ENCODE data around the gene POU6F2.

- TF ChIP-seq CTCF (conservative IDR thresholded peaks at IDR 0.05; ENCODE audit: low read depth, low read length) (no peak), EZH2 (IDR thresholded peaks at IDR 0.05; ENCODE audit: borderline replicate concordance, low read depth, low read length, poor library complexity, severe bottlenecking) (no peak)
Observed at GRCh38 chr7:38929460-38930171, 48.1 kb upstream of the POU6F2 start.

All from A673 (cell line).